ENCODE results near the gene ZNF467. TPM values are rescaled to one million over a fixed set of nuclear protein-coding genes. Genes with fewer than 3 reads are reported as not detected.

The ZNF467 gene
- total RNA-seq, 1 donor from 2014 or later: 3.6 TPM

DNA sequence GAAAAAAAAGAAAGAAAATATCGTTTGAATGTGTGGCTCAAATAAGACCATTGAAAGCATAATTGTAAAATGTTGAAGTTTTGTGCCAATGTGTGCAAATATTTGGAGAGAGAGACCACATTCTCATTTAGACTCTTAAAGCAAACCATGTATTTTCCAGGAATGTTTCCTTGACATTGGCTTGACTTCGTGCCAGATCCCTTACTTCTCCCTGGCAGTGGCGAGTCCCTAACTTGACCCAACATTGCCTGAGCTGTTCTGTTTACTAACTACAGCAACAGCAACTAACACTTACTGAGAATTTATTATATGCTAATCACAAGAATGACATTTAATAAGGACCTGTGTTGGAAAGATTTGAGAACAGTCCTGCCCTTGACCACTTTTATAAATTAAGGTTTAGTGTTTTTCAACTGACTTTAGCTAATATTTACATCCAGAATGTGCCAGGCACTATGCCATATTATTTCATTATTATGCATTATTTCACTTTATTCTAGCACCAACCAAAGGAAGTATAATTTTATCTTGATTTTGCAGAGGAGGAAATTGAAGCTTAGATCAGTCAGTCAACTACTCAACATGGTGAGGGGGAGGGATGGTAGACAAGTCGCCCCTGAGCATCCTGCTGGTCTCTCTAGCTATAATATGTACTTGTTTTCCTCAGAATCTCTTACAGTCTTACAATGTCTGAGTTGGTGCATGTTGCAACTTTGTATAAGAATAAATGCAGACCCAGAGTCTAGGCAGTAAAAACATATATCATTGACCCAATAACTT is 29.7 kb downstream of the ZNF467 start:
- no peak for ATAC-seq

DNA sequence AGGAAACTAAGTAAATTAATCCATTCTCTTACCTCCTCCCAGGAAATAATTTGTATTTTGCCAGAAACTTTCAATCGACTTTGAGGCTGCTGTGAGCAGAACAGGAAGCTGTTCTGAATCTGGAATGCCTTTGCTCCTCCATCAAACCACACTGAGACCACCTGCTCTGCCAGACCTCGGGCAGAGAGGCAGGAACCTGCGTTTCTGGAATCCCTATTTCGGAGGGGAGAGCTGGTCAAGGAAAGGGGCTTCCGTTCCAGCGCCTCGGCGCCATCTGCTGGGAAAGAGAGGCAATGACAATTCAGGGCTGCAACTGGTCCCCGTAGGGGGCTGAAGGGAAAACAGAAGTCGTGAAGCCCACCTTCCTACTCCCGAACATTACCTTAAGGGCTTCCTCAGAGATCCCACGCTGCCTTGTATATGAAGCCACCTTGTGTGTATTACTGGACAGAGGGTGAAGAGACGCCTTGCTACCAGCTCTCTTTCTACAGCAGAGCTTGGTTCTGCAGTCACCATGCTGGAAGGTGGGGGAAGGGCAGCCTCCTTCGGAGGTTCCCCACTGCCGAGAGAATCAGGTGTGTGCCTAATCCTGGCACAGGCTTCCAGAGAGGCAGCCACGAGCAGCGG is 31.2 kb downstream of the ZNF467 start:
- peak; percentile 54 for ATAC-seq

DNA sequence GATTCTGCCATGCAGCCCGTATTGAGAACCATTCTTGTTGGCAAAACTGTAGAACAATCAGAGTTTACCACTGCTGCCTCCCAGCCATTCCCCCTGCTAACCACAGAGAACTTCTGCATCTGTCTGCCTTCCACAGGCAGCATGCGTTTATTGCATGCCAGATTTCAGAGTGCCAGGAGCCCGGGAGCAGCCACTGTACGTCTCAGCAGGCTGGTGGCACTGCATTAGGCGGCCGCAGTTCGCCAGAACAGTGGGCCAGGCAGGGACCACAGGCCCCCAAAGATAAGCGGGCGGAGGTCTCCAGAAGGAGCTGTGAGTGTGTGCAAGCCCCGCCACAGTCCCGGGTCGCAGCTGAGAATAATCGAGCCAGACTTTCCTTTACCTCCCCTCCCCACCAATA is 31.8 kb downstream of the ZNF467 start:
- ATAC-seq: no peak

DNA sequence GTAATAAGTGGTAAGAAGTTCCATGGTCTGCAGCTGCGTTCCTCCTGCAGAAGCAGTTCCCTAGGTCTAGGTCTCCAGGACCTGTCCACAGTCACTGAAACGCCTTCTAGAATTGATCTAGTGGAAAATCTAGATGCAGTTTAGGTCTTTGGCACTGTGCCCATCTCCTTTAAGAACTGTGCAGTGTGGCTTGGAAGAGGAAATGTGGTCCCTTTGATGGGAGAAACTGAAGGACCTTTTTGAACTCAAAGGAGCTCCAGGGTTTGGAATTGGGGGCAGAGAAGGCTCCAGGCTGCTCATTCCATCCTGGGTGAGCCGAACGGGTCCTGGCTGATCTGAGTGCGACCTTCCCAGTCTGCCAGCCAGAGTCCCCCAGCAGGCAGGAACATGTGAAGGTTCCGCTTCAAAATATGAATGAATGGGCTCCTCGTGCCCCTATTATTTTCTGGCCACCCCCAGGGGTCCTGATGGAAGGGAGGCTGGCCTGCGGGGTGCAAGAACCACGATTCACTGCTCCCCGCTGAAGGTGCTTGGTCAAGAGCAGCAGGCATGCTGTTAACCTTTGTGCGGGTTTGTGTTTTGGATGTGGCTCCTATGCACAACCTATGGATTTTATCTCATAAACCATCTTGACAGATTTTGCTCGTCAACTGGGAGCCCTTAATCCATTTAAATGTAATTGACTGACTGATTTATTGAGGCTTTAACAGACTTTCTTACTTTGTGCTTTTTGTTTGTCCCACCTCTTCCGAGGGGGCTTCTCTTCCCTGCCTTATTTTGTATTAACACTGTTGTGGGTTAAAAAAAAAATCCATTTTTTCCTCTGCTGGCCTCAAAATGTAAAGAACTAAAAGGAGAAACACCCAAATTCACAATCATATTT is 36.7 kb downstream of the ZNF467 start:
- no peak for ATAC-seq

DNA sequence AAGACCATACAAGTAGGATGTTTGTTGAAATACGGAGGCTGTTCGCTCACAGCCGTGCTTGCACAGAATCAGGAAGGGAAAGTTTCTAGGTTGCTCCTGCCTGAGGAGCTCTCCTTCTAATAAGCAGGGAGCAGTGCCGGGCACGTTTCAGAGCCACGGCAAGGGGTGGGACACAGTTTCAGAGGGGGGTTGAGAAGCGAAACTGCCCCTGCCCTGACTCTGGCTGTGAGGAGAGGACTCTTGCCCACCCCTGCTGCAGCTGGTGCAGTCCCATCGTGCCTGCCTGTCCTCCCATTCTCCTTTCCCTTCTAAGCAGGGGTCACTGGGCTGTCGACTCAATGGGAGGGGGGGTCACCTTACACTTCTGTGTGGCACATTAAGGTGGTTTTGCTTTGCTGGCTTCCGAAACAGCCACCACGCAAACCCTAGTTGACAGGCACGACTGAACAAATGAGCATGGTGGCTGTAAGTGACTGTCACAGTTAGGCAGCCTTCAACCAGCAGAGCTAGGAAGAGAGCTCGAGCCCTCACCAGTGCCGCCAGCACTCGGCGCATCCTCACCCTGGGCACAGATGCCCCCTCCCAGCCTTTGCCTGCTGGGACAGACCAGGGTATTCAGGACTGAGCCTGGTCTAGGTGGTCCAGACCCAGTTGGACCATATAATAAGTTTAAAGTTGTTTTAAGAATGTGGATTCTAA is 37.5 kb downstream of the ZNF467 start:
- ATAC-seq: no peak

DNA sequence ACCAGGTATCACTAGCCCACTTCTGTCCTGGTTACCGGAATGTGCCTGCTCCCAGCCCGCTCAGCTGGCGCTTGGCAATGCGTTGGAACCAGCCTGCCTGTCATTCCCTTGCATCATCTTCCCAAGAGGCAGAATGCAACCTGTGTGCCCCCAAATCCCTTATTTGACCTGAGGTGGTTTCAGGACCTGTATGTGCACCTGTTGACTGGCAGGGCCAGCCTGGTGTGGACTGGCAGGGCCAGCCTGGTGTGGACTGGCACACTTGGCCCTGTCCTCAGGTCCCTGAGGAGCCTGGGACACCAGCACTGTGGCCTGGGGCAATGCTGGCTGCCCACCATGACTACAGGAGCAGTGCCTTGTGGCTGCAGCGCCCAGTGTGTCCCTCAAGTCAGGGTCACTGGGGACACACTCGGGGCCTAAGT is 38.2 kb downstream of the ZNF467 start:
- ATAC-seq: peak; percentile 19

DNA sequence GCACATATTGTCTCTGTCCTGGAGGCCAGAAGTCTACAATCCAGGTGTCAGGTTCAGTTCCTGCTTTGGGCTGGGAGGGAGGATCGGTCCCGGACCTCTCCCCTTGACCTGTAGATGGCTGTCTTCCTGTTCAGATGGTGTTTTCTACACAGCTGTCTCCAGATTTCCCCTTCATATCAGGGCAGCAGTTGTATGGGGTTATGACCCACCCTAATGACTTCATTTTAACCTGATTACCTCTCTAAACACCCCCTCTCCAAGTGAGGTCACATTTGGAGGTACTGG is 38.7 kb downstream of the ZNF467 start:
- ATAC-seq: no peak

DNA sequence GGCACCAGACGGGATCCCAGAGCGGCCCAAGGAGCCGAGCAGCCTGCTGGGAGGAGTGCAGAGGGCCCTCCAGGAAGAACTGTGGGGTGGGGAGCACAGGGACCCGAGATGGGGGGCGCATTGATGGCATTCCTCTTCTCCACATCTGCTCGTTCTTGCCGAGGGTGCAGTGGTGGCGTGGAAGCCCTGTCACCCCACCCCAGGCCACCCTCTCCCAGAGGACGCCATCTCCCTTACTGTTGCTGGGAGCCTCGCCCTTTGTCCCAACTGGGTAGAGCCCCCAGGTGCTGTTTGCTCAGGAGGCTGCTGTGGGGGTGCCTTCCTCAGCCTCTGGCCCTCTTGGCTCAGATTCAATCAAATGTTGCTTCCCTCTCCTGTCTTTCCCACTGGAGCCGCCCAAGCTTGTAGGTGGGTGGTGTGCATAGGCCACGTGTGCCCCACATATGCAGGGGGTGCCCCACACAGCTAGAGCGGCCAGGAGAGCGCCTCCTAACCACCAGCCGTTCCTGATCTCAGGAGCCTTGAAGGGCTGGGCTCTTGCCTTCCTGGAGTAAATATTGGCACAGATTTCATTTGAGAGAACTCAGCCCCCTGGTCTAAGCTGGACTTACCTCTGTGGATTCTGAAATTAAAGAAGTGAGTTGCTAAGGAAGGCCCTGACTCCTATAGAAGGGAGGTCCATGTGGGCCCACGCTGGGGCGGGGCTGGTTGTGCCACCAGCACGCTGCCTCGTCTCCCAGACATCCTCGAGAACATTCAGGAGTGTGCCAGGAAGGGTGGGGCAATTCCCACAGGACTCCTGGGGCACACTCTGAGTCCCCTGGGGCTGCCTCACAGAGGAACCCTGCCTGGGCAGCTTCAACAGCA is 39.2 kb downstream of the ZNF467 start:
- peak; percentile 29 for ATAC-seq

DNA sequence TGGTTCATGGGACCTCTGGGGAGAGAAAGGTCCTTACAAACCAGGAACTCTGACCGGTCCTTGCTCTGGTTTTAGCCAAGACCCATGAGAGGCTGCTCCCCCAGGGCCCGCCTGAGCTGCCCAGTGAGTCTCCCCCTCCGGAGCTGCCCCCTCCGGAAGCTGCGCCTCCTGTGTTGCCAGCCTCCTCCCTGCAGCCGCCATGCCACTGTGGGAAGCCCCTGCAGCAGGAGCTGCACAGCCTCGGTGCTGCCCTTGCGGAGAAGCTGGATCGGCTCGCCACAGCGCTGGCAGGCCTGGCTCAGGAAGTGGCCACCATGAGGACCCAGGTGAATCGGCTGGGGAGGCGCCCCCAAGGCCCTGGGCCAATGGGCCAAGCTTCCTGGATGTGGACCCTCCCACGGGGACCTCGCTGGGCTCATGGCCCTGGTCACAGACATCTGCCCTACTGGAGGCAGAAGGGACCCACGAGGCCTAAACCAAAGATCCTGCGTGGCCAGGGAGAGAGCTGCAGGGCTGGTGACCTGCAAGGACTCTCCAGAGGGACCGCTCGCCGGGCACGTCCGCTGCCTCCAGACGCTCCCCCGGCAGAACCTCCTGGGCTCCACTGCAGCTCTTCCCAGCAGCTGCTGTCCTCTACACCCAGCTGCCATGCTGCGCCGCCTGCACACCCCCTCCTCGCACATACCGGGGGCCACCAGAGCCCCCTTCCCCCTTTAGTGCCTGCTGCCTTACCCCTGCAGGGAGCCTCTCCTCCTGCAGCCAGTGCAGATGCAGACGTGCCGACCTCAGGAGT is 40.1 kb downstream of the ZNF467 start:
- no peak for ATAC-seq

DNA sequence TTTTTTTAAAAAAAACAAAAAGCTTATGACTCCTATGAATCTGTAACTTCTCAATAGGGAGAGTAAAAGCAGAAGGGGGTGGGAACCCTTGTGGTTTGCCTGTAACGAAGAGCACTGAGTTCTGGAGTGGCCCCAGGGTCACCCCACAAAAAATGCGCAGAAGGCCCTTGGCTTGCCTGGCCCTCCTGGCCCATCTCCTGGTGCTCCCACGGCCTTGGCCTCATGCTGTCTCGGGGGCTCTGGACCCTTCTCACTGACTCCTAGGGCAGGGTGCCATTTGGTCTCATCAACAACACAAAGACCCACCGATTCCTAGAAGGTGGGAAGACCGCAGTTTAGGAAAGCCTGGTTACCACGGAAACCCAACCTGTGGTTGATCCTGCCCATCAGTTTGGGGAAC is 40.8 kb downstream of the ZNF467 start:
- no peak for ATAC-seq

DNA sequence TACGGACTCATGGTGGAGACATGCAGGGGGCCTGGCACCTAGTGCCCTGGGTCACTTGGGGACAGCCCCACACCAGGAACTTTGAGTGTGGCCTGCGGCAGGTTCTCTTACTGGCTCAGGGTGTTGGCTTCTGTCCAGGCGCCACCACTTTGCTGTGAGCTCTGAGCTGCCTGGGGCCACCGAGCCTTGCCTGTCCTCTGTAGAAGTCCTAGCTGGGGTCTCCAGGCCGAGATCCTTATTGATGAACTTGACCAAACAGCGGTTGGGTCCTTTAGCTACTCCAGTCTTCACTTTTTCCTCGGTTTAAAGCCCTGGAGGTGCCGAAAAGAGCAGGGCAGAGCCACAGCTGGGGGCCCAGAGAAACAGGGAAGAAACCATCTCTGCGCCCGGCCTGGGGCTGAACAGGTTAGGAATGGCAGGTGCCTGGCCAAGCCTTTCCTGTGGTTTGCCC is 41.3 kb downstream of the ZNF467 start:
- ATAC-seq: no peak

DNA sequence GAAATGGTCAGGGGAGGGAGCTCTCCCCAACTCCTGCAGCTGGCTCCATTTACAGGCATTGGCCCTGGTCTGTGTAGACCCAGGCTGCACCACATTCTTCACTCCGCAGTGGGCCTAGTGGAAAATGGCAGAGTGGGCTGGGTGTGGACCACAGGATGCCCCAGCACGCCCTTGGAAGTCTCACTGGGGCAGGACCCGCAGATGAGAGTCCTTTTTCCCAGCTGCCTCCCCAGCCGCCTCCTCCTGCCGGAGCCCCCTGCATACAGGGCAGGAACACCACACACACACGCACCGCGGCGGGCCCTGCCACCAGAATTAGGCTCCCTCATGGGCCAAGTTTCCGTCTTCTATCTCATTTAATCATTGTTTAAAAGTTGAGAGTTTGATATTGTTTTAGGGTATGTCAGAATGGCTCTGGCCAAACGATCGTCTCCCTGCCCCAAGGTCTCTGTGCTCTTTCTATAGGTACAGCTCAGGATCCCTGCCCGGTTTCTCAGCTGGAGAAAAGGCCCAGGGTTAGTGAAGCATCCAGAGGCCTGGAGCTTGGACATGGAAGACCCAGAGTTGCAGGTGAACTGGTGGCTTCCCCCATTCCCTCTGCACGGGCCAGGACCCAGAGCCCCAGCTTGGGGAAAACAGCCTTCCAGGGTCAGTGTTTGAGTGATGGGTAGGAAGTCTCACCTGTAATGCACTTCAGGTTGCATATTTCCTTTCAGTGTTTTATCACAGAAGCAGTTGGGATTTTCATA is 42.0 kb downstream of the ZNF467 start:
- ATAC-seq: no peak

DNA sequence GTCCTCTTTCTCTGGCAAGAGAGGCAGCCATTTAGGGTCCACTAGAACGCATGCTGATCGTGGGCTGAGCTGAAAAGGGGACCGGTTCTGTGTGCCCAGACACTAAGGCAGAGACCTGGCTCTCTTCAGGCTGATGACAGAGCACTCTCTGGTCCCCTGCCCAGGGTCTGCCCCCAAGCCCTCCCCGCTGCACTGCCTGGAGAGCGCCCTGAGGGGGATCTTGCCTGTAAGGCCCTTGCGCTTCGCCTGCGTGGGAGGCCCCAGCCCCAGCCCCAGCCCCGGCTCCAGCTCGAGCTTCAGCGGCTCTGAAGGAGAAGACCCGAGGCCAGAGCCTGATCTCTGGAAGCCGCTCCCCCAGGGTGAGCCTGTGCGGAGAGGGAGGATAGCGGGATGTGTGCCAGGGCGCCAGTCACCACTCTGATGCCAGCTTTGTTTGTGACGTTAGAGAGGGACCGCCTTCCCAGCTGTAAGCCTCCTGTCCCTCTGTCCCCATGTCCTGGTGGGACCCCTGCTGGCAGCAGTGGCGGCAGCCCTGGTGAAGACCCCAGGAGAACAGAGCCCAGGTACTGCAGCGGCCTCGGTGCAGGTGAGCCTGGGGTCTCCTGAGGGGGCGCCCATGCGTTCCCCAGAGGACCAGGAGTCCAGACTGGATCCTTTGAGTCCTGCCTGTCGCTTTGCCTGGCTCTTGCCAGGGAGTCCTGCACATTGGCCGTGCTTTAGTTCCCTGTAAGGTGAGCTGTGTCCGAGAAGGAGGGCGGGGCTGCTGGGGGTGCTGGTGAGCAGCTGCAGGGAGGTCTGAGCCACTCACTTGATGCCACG is 43.2 kb downstream of the ZNF467 start:
- ATAC-seq: no peak

DNA sequence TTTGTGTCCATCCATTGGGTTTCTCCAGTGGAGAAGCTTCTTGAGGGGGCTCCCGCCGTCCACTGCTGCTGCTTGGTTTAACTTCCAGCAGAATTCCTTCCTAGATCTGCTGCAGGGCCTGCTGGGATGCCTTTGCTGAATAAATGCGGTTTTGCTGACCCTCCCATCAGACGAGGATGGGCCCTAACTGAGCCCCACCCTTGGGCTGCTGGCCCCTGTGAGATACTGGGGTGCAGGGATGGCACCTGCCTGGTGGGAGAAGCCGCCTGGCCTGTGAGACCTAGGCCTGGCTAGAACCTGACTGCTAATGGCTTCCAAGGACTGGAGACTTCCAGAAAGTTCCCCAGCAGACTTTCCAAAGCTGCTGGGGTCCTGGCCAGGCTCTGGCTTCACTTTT is 43.8 kb downstream of the ZNF467 start:
- no peak for ATAC-seq

DNA sequence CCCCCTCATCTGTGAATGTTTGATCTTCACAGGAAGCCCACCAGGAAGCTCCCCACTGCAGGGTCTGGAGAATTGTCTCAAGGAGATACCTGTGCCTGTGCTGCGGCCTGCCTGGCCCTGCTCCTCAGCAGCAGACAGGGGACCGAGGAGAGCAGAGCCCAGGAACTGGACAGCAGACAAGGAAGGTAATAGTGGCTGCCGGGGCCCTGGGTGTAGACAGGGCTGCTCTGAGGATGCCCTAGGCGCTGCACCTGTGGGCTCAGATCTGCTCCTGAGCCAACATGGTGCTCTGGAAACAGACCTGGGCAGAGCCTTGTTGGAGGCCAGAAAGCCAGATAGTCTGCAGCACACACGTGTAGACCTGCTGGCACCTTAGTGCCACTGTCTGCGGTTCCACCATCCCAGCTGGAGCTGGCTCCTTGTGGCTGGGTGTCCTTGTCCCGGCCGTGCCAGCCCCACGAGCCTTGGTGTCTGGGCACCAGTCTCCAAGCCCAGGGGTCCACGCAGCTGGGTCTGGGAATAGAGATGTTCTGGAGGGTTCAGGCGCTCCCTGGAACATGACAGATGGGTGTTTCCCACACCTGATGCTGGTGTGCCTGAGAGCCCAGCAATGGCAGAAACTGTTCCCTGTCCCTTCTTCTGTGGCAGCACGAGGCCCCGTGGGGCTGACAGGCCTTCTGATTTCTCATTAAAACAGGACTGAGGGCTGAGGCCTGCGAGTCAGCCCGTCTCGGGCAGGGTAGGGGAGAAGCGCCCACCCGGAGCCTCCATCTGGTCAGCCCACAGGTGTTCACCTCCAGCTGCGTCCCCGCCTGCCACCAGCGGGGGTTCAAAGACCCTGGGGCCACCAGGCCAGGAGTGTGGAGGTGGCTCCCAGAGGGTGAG is 44.7 kb downstream of the ZNF467 start:
- no peak for ATAC-seq

DNA sequence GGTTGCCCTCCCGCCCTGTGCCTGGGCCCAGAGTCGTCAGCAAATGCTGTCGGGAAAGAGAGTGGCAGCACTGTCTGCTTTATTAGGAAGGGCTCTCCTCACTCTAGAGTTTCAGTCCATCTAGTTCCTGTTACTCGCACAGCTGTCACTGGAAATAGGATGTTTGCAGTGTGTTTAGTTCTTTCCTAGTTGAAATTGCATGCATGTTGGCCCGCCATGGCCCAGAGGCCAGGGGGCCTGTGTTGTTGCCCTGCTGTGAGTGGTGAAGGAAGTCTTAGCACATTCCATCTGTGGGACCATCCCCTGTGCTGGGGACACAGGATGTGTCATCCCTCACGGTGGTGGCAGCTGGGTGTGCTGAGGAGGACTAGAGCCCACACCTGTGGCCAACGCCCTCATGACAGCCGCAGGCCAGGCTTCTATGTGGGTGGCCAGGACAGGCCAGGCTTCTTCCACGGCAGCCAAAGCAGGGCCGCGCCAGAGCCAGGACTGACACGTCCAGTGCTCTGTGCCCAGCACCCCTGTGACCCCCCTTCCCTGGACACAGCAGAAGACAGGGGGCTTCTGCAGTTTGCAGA is 45.4 kb downstream of the ZNF467 start:
- peak; percentile 60 for ATAC-seq

DNA sequence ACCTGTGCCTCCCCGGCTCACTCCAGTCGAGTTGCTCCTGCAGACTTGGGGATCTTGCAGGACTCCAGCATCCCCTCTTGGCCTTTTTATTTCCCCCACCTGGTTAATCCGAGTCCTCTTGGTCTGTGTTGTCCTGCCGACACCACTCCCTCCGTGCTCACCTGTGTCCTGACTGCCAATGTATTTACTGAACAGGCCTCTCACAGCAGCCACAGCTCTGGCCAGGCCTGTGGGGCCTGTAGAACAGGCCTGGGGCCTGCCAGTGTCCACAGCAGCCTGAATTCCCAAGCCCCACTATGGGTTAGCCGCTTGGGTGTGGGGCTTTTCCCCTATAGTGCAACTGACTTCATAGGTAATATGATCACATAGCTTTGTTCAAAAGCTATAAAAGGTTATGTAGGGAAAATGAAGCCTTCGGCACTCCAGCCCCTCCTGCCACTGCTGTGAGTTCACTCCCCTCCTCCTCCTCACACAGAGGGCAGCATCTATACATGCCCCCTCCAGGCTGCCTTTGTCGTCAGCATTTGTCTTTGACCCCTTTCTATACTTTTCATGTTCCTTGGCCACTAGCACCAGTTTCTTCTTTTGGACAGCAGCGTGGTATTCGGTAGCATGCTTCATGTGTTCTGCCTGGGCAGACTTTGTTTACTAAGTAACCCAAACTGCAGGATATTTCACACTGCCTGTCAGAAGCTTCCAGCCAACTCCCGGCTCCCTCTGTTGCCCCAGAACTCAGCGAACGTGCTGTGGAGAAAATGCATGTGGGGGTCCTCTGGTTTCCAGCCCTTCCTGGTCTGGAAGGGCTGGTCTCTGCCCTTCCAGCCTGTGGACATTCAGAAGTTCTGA is 46.1 kb downstream of the ZNF467 start:
- peak; percentile 49 for ATAC-seq

Measured in esophagus mucosa (tissue), 1 donor.